Cardiac fibroblast (primary cell): Measurements from ENCODE around the gene HMCN1.
A peak's percentile ranks its signal among the peaks of the same experiment; 100 is the strongest.
"Not testable (repeated sequence)": the region's sequence is repeated elsewhere in the genome, so short reads cannot be mapped to it uniquely, and the experiment has no call there.

Experiments
- DNase-seq, 2 donors: peaks; one replicate each; pipeline versions ENCODE4 v3.0.0 to v3.0.0-alpha.2; 2010; ENCODE audit warnings: low read depth in 2 of 2
- H3K4me3 ChIP-seq, 2 donors: replicated peaks in 1 of 2; 1 replicate in 1 of 2; 2 replicates in 1 of 2; pipeline ENCODE4 v1.5.1; 2011; ENCODE audit warnings: low read depth in 2 of 2, low read length in 2 of 2, mild to moderate bottlenecking in 2 of 2, moderate library complexity in 1 of 2
- TF ChIP-seq, protein P1 (sequence below): IDR thresholded peaks from one replicate; pipeline ENCODE4 v1.5.1; 2011; ENCODE audit warnings: low read depth, mild to moderate bottlenecking, low read length, inconsistent platforms

Gene HMCN1

DNA sequence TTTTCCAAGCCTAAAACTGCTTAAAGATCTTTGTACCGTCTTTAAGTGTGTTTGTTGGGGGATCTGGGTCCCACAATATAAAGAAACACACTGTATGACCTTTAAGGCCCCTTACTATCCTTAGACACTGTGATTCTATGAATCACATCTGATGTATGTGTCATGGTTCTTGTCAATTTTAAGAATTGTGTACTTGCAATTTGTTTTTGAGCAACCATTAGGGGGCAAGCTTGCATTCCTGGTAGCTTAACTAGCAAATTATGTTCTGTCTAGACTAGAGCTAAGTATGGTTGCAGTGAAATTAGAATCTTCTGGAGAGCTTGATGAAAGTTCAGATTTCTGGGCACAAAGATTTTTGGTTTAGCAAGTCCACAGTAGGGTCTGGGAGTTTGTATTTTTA, 421.4 kb downstream of the HMCN1 start:
- TF ChIP-seq, protein P1, sequence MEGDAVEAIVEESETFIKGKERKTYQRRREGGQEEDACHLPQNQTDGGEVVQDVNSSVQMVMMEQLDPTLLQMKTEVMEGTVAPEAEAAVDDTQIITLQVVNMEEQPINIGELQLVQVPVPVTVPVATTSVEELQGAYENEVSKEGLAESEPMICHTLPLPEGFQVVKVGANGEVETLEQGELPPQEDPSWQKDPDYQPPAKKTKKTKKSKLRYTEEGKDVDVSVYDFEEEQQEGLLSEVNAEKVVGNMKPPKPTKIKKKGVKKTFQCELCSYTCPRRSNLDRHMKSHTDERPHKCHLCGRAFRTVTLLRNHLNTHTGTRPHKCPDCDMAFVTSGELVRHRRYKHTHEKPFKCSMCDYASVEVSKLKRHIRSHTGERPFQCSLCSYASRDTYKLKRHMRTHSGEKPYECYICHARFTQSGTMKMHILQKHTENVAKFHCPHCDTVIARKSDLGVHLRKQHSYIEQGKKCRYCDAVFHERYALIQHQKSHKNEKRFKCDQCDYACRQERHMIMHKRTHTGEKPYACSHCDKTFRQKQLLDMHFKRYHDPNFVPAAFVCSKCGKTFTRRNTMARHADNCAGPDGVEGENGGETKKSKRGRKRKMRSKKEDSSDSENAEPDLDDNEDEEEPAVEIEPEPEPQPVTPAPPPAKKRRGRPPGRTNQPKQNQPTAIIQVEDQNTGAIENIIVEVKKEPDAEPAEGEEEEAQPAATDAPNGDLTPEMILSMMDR = peak; percentile 59
- H3K4me3 ChIP-seq = no peak overlapping the region
- peak; percentile 80 to 86 for DNase-seq

DNA sequence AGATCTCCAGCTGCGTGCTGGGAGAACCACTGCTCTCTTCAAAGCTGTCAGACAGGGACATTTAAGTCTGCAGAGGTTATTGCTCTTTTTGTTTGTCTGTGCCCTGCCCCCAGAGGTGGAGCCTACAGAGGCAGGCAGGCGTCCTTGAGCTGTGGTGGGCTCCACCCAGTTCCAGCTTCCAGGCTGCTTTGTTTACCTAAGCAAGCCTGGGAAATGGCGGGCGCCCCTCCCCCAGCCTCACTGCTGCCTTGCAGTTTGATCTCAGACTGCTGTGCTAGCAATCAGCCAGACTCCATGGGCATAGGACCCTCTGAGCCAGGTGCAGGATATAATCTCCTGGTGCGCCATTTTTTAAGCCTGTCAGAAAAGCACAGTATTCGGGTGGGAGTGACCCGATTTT, 428.7 kb downstream of the HMCN1 start:
- not testable (repeated sequence) for DNase-seq, H3K4me3 ChIP-seq

DNA sequence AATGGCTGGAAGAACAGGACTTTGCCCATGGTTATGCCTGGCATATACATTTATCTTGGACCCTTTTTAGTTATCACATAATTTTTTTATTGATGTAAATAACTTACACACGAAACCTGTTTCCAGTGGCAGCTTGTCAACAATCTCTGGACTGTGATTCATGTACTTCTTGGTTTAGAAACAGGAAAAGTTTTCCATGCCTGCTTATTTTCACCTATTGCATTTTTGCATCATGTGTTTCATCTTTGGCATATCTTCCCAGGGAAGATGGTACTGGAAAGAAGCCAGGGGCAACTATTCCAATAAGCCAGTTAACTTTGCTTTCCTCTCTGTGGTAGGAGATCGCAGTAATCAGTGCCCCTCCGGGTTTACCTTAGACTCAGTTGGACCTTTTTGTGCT, 430.6 kb downstream of the HMCN1 start:
- TF ChIP-seq, protein P1 = no peak
- no peak overlapping the region for H3K4me3 ChIP-seq
- no peak for DNase-seq

DNA sequence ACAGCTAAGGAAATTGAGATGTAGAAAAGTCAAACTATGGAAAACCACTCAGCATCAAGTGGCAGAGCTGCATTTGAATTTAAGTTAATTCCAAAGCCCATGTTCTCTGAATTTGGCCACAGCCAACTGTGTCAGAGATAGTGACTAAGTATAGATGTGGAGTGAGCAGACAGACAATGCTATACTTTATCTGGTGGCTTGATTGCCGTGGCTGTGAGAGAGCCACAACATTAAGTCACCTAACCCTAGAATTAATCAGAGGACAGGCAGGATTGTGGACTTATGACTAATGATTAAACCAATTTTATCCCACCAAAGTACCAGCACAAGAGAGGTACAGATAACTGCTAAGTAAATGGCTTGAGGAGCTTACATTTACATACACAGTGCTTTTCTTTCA, 431.1 kb downstream of the HMCN1 start:
- no peak for DNase-seq
- TF ChIP-seq, protein P1 = no peak
- no peak overlapping the region for H3K4me3 ChIP-seq

DNA sequence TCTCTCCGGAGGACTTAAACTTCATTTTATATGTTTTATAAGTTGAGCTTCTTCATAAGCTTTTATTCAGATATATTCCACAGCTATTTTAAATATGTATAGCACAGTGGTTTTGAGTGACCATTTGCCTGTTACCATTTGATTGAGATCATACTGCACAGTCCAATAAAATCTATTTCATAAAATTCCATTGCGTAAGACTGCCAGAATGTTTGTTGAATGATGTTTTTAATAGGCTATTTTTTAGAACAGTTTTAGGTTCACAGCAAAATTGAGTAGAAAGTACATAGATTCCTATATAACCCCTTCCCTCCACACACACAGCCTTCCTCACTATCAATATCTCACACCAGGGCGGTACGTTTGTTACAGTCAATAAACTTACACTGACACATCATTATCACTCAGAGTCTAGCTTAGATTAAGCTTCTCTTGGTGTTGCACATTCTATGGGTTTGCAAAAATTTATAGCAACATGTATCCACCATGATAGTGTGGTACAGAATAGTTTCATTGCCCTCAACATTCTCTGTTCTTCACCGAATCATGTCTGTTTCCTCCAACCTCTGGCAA, 433.0 kb downstream of the HMCN1 start:
- H3K4me3 ChIP-seq = no peak overlapping the region
- TF ChIP-seq, protein P1 = no peak

DNA sequence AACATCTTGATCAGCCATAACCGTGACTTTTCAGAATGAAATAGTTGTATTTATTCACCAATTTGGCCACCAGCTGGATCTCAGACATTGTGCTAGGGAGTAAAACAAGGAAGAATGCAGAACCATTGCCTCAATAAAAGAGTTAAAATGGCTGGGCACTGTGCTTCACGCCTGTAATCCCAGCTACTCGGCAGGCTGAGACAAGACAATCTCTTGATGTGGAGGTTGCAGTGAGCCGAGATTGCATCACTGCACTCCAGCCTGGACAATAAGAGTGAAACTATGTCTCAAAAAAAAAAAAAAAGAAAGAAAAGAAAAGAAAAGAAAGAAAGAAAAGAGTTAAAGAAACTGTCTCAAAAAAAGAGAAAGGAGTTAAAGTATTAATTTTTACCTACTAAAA, 441.4 kb downstream of the HMCN1 start:
- no peak overlapping the region for H3K4me3 ChIP-seq
- TF ChIP-seq, protein P1 = no peak
- DNase-seq = peak; percentile 51 to 55

More for the DNA sequence above, 433.0 kb downstream of the HMCN1 start:
- DNase-seq = no peak

DNA sequence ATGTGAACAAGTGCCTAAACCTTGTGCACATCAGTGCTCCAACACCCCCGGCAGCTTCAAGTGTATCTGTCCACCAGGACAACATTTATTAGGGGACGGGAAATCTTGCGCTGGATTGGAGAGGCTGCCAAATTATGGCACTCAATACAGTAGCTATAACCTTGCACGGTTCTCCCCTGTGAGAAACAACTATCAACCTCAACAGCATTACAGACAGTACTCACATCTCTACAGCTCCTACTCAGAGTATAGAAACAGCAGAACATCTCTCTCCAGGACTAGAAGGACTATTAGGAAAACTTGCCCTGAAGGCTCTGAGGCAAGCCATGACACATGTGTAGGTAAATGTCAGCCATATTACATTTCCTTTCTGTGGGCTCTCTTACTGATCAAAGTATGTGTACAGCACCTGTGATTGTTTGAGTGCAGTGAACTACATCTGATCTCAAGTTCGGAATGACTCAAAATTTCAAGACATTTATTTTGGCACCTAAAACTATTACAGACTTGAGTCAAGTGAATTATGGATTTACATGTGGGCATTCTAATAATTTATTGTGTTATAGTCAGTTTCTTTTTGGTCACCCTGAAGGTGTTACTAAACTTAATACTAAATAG, 444.3 kb downstream of the HMCN1 start:
- TF ChIP-seq, protein P1 = no peak
- no peak overlapping the region for H3K4me3 ChIP-seq
- no peak for DNase-seq
